HCT116 (cell line): ENCODE data around the gene SEMA5A. TPM values are rescaled to one million over a fixed set of nuclear protein-coding genes. Genes with fewer than 3 reads are reported as not detected.

Experiments
- ATAC-seq: fragments of 200-7000 bp; cut with Tn5 transposase; 2 replicates; pipeline ENCODE4 v1.9.1; 2020; ENCODE audit warnings: mild to moderate bottlenecking, moderate library complexity
- BruUV-seq: library from RNA; stranded (reverse); fragments of 400-500 nt; replicated peaks from 2 replicates; lab custom pipeline; 2021; lab: Mats Ljungman, UMichigan
- CTCF ChIA-PET: fragments of 300-600 bp; sonication (Branson Sonifier 250); formaldehyde crosslinking; loops from one replicate; lab custom pipeline; 2021; ENCODE audit warnings: antibody characterized with exemption; lab: Charles Lee
- POLR2A ChIA-PET: fragments of 300-600, 350-600 bp; sonication (Branson Sonifier 250); formaldehyde crosslinking; loops from one replicate; lab custom pipeline; 2021; ENCODE audit warnings: antibody characterized with exemption; lab: Charles Lee
- RAD21 ChIA-PET, 2 experiments: fragments of 300-600 bp; sonication (Branson Sonifier 250); formaldehyde crosslinking; loops; one replicate each; lab custom pipeline; 2023; ENCODE audit warnings: low total read pairs in 2 of 2; ENCODE audit not compliant: uncharacterized antibody in 2 of 2, unreplicated experiment in 2 of 2, low non-redundant PET in 1 of 2; lab: Charles Lee
- DNase-seq: peaks from one replicate; pipeline ENCODE4 v3.0.0-alpha.2; 2010; ENCODE audit warnings: low read depth, low spot score
- H2AFZ ChIP-seq: fragments of 200-600 bp; shearing (Covaris generic), sonication (generic); 2 replicates; pipeline ENCODE4 v1.6.1; 2017; ENCODE audit warnings: low read depth, mixed run types, mixed read lengths, antibody characterized with exemption, low read length; ENCODE audit not compliant: poor library complexity, severe bottlenecking
- H3K27ac ChIP-seq: 2 replicates; pipeline ENCODE4 v1.5.1; 2012; ENCODE audit warnings: low read depth, low read length
- H3K27me3 ChIP-seq: fragments of 200-600 bp; sonication (generic); 2 replicates; pipeline ENCODE4 v1.6.1; 2016; ENCODE audit warnings: mixed run types, low read length, mixed read lengths; ENCODE audit not compliant: insufficient read depth
- H3K36me3 ChIP-seq, 2 experiments: fragments of 200-500 bp in 1 of 2; fragments of 200-600 bp in 1 of 2; sonication (Bioruptor generic) in 1 of 2; sonication (generic) in 1 of 2; 2 replicates each; pipeline versions ENCODE4 v1.5.1 to v1.6.1; 2014 to 2016; ENCODE audit warnings: low read length in 2 of 2, inconsistent platforms in 1 of 2, mixed read lengths in 1 of 2, mixed run types in 1 of 2; ENCODE audit not compliant: insufficient read depth in 2 of 2, control insufficient read depth in 1 of 2
- H3K4me1 ChIP-seq, 2 experiments: fragments of 200-600 bp in 1 of 2; sonication (generic) in 1 of 2; 2 replicates each; pipeline versions ENCODE4 v1.5.1 to v1.6.1; 2012 to 2017; ENCODE audit warnings: low read length in 2 of 2, inconsistent platforms in 1 of 2, mild to moderate bottlenecking in 1 of 2, mixed read lengths in 1 of 2, mixed run types in 1 of 2, moderate library complexity in 1 of 2; ENCODE audit not compliant: insufficient read depth in 2 of 2, control insufficient read depth in 1 of 2
- H3K4me2 ChIP-seq: fragments of 200-600 bp; sonication (generic); 2 replicates; pipeline ENCODE4 v1.6.1; 2017; ENCODE audit warnings: mixed run types, low read length, mixed read lengths
- H3K4me3 ChIP-seq, 2 experiments: fragments of 200-600 bp in 1 of 2; sonication (generic) in 1 of 2; replicated peaks in 1 of 2; 2 replicates each; pipeline ENCODE4 v1.5.1; 2011 to 2016; ENCODE audit warnings: low read length in 2 of 2, control low read depth in 1 of 2, low read depth in 1 of 2, mild to moderate bottlenecking in 1 of 2, mixed read lengths in 1 of 2, mixed run types in 1 of 2
- H3K79me2 ChIP-seq: fragments of 200-600 bp; sonication (generic); 2 replicates; pipeline ENCODE4 v1.6.1; 2017; ENCODE audit warnings: mild to moderate bottlenecking, mixed run types, low read length, moderate library complexity, mixed read lengths; ENCODE audit not compliant: insufficient read depth
- H3K9ac ChIP-seq: fragments of 200-600 bp; sonication (generic); 2 replicates; pipeline ENCODE4 v1.6.1; 2016; ENCODE audit warnings: low read length, mixed read lengths
- H3K9me2 ChIP-seq: fragments of 200-600 bp; sonication (generic), shearing (Covaris generic); 2 replicates; pipeline ENCODE4 v1.6.1; 2017; ENCODE audit warnings: mixed run types, mild to moderate bottlenecking, moderate library complexity; ENCODE audit not compliant: insufficient read depth
- H3K9me3 ChIP-seq, 2 experiments: fragments of 200-500 bp in 1 of 2; fragments of 200-600 bp in 1 of 2; sonication (Bioruptor generic) in 1 of 2; sonication (generic) in 1 of 2; 2 replicates each; pipeline ENCODE4 v1.6.1; 2014 to 2017; ENCODE audit warnings: low read length in 2 of 2, mixed read lengths in 2 of 2, inconsistent platforms in 1 of 2, low read depth in 1 of 2, mild to moderate bottlenecking in 1 of 2, mixed run types in 1 of 2, moderate library complexity in 1 of 2; ENCODE audit not compliant: control insufficient read depth in 1 of 2, insufficient read depth in 1 of 2
- H4K20me1 ChIP-seq: fragments of 200-600 bp; sonication (generic), shearing (Covaris generic); 2 replicates; pipeline ENCODE4 v1.6.1; 2017; ENCODE audit warnings: mixed run types, mild to moderate bottlenecking, moderate library complexity; ENCODE audit not compliant: insufficient read depth
- ATF3 ChIP-seq: IDR thresholded peaks from 2 replicates; pipeline ENCODE4 v1.6.1; 2012
- CTCF ChIP-seq, 3 experiments: fragments of 200-600 bp in 1 of 3; sonication (generic) in 1 of 3; IDR thresholded peaks in 2 of 3; conservative IDR thresholded peaks in 1 of 3; 2 replicates each; pipeline ENCODE4 v1.5.1; 2012 to 2017; ENCODE audit warnings: low read depth in 2 of 3, low read length in 2 of 3, antibody characterized with exemption in 1 of 3, borderline replicate concordance in 1 of 3, control low read depth in 1 of 3, mild to moderate bottlenecking in 1 of 3, mixed read lengths in 1 of 3, mixed run types in 1 of 3, moderate library complexity in 1 of 3; ENCODE audit not compliant: insufficient read depth in 1 of 3
- ELF1 ChIP-seq: IDR thresholded peaks from 2 replicates; pipeline ENCODE4 v1.6.1; 2012; ENCODE audit warnings: low read depth, borderline replicate concordance
- EZH2 ChIP-seq: fragments of 200-600 bp; sonication (generic); IDR thresholded peaks from 2 replicates; pipeline ENCODE4 v1.6.1; 2017; ENCODE audit warnings: antibody characterized with exemption, mixed run types
- EZH2phosphoT487 ChIP-seq: fragments of 200-600 bp; IDR thresholded peaks from 2 replicates; pipeline ENCODE4 v1.6.1; 2018; ENCODE audit warnings: antibody characterized with exemption, borderline replicate concordance
- JUND ChIP-seq: IDR thresholded peaks from 2 replicates; pipeline ENCODE4 v1.6.1; 2012
- MAX ChIP-seq: IDR thresholded peaks from 2 replicates; pipeline ENCODE4 v1.6.1; 2012
- POLR2A ChIP-seq: IDR thresholded peaks from 2 replicates; pipeline ENCODE4 v1.7.0; 2011; ENCODE audit warnings: borderline replicate concordance; ENCODE audit not compliant: insufficient read depth, insufficient read length; ENCODE audit errors: extremely low read depth
- POLR2AphosphoS5 ChIP-seq: IDR thresholded peaks from 2 replicates; pipeline ENCODE4 v1.6.1; 2011; ENCODE audit warnings: mild to moderate bottlenecking, low read depth, low read length, moderate library complexity
- RAD21 ChIP-seq: IDR thresholded peaks from 2 replicates; pipeline ENCODE4 v1.6.1; 2012; ENCODE audit warnings: low read depth, mild to moderate bottlenecking
- REST ChIP-seq: IDR thresholded peaks from 2 replicates; pipeline ENCODE4 v1.6.1; 2012; ENCODE audit warnings: low read depth
- SIN3A ChIP-seq: IDR thresholded peaks from 2 replicates; pipeline ENCODE4 v1.6.1; 2012; ENCODE audit warnings: low read depth
- SRF ChIP-seq: IDR thresholded peaks from 2 replicates; pipeline ENCODE4 v1.6.1; 2012; ENCODE audit warnings: low read depth
- TCF7L2 ChIP-seq: IDR thresholded peaks from 2 replicates; pipeline ENCODE4 v1.7.0; 2011; ENCODE audit warnings: borderline replicate concordance, inconsistent platforms; ENCODE audit not compliant: insufficient read depth, insufficient read length; ENCODE audit errors: extremely low read depth
- ZFX ChIP-seq: fragments of 450-650 bp; IDR thresholded peaks from 2 replicates; pipeline ENCODE4 v1.6.1; 2017
- ZNF274 ChIP-seq: fragments of 200-500 bp; sonication (Bioruptor generic); IDR thresholded peaks from 2 replicates; pipeline ENCODE4 v1.6.1; 2014; ENCODE audit warnings: mild to moderate bottlenecking, low read depth, low read length, inconsistent platforms
- intact Hi-C: fragments of 100-400 bp; cut with micrococcal nuclease; formaldehyde crosslinking; loops from 2 replicates; pipeline ENCODE4 v1.10.0; 2022
- total RNA-seq: library from RNA; stranded (reverse); gene quantifications from one replicate; pipeline ENCODE4 v1.2.1, GENCODE V29; 2021; ENCODE audit not compliant: unreplicated experiment

The SEMA5A gene
- total RNA-seq, 1 experiment from 2014 or later: 0.02 TPM

- Histone ChIP-seq H3K27ac (no peak overlapping the region), H3K27me3 (no peaks in the 10 kb centered on the region)
- TF ChIP-seq POLR2A (no peak), ATF3 (no peak), EZH2 (no peak), SIN3A (no peak), TCF7L2 (no peak), RAD21 (no peak), ZFX (no peak), EZH2phosphoT487 (no peak), MAX (no peak), SRF (no peak), ZNF274 (no peak), ELF1 (no peak), REST (no peak), POLR2AphosphoS5 (no peak), CTCF (IDR thresholded peaks at IDR 0.05 in 2 of 3, conservative IDR thresholded peaks at IDR 0.05 in 1 of 3; ENCODE audit: borderline replicate concordance in 1 of 3, insufficient read depth in 1 of 3, low read depth in 2 of 3, low read length in 2 of 3) (no peak), JUND (no peak)
- TF ChIP-seq, all 23 proteins: peak for 0
These were observed 430.8 kb downstream of the SEMA5A start for GRCh38 chr5:9115093-9115492.

More at GRCh38 chr5:9115093-9115492, 430.8 kb downstream of the SEMA5A start:
- CTCF ChIA-PET: no interaction called here
- no TSS peak for BruUV-seq
- no peaks in the 10 kb centered on the region for H4K20me1 ChIP-seq
- DNase-seq (no peak), ATAC-seq (no peak)
- POLR2A ChIA-PET: no interaction called here
- RAD21 ChIA-PET: no interaction called here
- H3K79me2 ChIP-seq: no peaks in the 10 kb centered on the region
- no peak overlapping the region for H2AFZ ChIP-seq
- H3K4me1 ChIP-seq: no peaks in the 10 kb centered on the region
- intact Hi-C loops: no loop called here
- no peaks in the 10 kb centered on the region for H3K9me2 ChIP-seq
- H3K9ac ChIP-seq: no peak overlapping the region
- no peaks in the 10 kb centered on the region for H3K36me3 ChIP-seq
- no peak overlapping the region for H3K4me3 ChIP-seq
- H3K4me2 ChIP-seq: no peak overlapping the region
- peaks cover 7 to 22% of the 10 kb centered on the region in 2 experiments; a peak in 2 of 4 replicates for H3K9me3 ChIP-seq
